Measurements from ENCODE around the gene ANTXR1.

Gene ANTXR1

DNA sequence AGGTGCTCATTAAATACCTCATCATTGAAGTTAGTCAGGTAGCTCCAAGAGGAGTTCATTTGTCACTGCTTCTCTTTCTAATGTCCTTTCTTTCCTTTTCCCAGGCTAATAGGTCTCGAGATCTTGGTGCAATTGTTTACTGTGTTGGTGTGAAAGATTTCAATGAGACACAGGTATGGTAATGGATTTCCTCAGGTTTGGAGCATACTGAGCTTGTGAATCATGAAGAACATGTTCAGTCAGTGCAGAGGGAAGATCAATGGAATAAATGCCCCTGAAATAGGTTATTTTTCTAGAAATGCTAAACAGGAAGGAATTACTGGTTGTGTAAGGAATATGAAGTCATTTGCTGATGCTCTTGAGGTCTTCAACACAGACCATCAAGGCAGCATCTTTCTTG is 62.5 kb downstream of the ANTXR1 start:
- TF ChIP-seq, protein P1, sequence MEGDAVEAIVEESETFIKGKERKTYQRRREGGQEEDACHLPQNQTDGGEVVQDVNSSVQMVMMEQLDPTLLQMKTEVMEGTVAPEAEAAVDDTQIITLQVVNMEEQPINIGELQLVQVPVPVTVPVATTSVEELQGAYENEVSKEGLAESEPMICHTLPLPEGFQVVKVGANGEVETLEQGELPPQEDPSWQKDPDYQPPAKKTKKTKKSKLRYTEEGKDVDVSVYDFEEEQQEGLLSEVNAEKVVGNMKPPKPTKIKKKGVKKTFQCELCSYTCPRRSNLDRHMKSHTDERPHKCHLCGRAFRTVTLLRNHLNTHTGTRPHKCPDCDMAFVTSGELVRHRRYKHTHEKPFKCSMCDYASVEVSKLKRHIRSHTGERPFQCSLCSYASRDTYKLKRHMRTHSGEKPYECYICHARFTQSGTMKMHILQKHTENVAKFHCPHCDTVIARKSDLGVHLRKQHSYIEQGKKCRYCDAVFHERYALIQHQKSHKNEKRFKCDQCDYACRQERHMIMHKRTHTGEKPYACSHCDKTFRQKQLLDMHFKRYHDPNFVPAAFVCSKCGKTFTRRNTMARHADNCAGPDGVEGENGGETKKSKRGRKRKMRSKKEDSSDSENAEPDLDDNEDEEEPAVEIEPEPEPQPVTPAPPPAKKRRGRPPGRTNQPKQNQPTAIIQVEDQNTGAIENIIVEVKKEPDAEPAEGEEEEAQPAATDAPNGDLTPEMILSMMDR (IDR thresholded peaks at IDR 0.05; ENCODE audit: control insufficient read depth, extremely low read depth, insufficient read depth), result no peak
- DNase-seq (ENCODE audit: low read depth), result no peak

GRCh38 chr2:69076601-69077000 is 63.6 kb downstream of the ANTXR1 start:
- TF ChIP-seq, protein P1 (IDR thresholded peaks at IDR 0.05; ENCODE audit: control insufficient read depth, extremely low read depth, insufficient read depth), result no peak
- DNase-seq (ENCODE audit: low read depth), result no peak
- H3K4me3 ChIP-seq (ENCODE audit: low read depth, low read length), result no peak overlapping the region

More for the DNA sequence above, 62.5 kb downstream of the ANTXR1 start:
- no peak overlapping the region for H3K4me3 ChIP-seq (ENCODE audit: low read depth, low read length)

- H3K4me3 ChIP-seq (ENCODE audit: low read depth, low read length), result no peak overlapping the region
- no peak for DNase-seq (ENCODE audit: low read depth)
- TF ChIP-seq, protein P1 (IDR thresholded peaks at IDR 0.05; ENCODE audit: control insufficient read depth, extremely low read depth, insufficient read depth), result no peak
Observed at GRCh38 chr2:69077252-69077950, 64.4 kb downstream of the ANTXR1 start.

GRCh38 chr2:69080071-69080470 is 67.1 kb downstream of the ANTXR1 start:
- no peak overlapping the region for H3K4me3 ChIP-seq (ENCODE audit: low read depth, low read length)
- no peak for DNase-seq (ENCODE audit: low read depth)
- TF ChIP-seq, protein P1 (IDR thresholded peaks at IDR 0.05; ENCODE audit: control insufficient read depth, extremely low read depth, insufficient read depth), result no peak

DNA sequence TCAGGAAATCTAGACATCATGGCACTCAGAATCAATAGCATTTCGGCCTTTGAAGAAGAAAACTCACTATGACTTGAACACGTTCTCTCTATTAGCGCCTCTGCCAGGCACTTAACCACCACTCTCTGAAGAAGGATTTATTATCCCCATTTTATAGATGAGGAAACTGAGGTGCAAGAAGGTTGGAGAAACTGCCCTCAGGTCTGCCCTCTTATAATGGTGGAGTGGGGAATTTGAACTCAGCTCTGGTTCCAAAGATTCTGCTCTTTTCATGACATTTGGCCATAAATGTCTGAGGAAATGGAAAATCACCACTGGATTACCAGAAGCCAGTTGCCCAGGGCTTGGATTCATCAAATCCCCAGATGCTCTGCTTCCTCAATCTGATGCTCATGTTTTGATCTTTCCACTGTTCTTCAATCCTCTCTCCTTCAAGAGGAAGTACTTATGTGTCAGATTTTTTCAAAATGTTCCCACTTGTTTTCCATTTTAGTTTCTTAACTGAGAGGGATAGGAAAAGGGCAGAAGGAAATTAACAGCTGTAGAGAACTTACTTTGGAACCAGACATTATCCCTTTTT is 68.1 kb downstream of the ANTXR1 start:
- TF ChIP-seq, protein P1 (IDR thresholded peaks at IDR 0.05; ENCODE audit: control insufficient read depth, extremely low read depth, insufficient read depth), result no peak
- DNase-seq (ENCODE audit: low read depth), result no peak
- no peak overlapping the region for H3K4me3 ChIP-seq (ENCODE audit: low read depth, low read length)

DNA sequence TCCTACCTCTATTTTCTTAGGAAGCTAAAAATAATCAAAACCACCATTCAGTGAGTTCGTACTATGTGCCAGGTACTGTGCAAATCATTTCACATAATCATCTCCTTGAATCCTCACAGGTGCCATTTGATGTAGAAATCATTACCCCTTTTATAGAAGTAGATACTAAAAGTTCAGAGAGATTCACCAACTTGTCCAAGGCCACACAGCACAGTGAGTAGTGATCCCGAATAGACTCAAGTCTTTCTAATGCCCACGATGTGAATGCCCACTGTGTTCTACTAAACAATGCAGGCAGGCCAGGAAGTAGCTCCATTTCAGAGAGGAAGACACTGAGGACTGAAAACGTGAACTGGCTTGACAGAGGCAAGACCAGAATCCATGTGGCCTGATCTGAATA is 68.8 kb downstream of the ANTXR1 start:
- H3K4me3 ChIP-seq (ENCODE audit: low read depth, low read length), result no peak overlapping the region
- no peak for DNase-seq (ENCODE audit: low read depth)
- TF ChIP-seq, protein P1 (IDR thresholded peaks at IDR 0.05; ENCODE audit: control insufficient read depth, extremely low read depth, insufficient read depth), result no peak
